Thoracic aorta (tissue), 2 donors: Measurements from ENCODE around the gene GDI1. TPM values are rescaled to one million over a fixed set of nuclear protein-coding genes. Genes with fewer than 3 reads are reported as not detected.

Experiments
- ATAC-seq: fragments of 150-250 bp; one replicate; pipeline ENCODE4 v1.8.0; 2017; ENCODE audit warnings: low read depth; ENCODE audit not compliant: insufficient number of reproducible peaks, low FRiP score
- DNase-seq: peaks from one replicate; pipeline ENCODE4 v3.0.0-alpha.2; 2020; ENCODE audit warnings: low spot score
- H3K27ac ChIP-seq, 2 donors: fragments of 200-600 bp; sonication (generic); 1 replicate in 1 of 2; 2 replicates in 1 of 2; pipeline ENCODE4 v1.5.1; 2016; ENCODE audit warnings: mild to moderate bottlenecking in 2 of 2, moderate library complexity in 2 of 2
- H3K27me3 ChIP-seq: fragments of 200-600 bp; sonication (generic); replicated peaks from 2 replicates; pipeline ENCODE4 v1.6.0; 2016; ENCODE audit warnings: mild to moderate bottlenecking; ENCODE audit not compliant: insufficient read depth
- H3K36me3 ChIP-seq: fragments of 200-600 bp; sonication (generic); one replicate; pipeline ENCODE4 v1.5.1; 2016
- H3K4me1 ChIP-seq, 2 donors: fragments of 200-600 bp; sonication (generic); 1 replicate in 1 of 2; 2 replicates in 1 of 2; pipeline versions ENCODE4 v1.5.1 to v1.6.0; 2016; ENCODE audit warnings: low read depth in 2 of 2, mild to moderate bottlenecking in 1 of 2; ENCODE audit not compliant: control insufficient read depth in 1 of 2
- H3K4me3 ChIP-seq: fragments of 200-600 bp; sonication (generic); 2 replicates; pipeline ENCODE4 v1.5.1; 2016; ENCODE audit warnings: mild to moderate bottlenecking
- H3K9me3 ChIP-seq: fragments of 200-600 bp; sonication (generic); 2 replicates; pipeline ENCODE4 v1.5.1; 2016
- total RNA-seq, 2 donors: library from RNA; depleted of rRNA; stranded (reverse); fragments of >200 nt; gene quantifications; one replicate each; pipeline versions ENCODE4 v1.1.0 to v1.2.3, GENCODE V29; 2016
- TF ChIP-seq, protein P1 (sequence below): fragments of 200-600 bp; sonication (generic); IDR thresholded peaks from one replicate; pipeline ENCODE4 v1.5.1; 2019; ENCODE audit warnings: antibody characterized with exemption

The GDI1 gene
- total RNA-seq, 2 donors from 2014 or later: 99.4 to 151 TPM

DNA sequence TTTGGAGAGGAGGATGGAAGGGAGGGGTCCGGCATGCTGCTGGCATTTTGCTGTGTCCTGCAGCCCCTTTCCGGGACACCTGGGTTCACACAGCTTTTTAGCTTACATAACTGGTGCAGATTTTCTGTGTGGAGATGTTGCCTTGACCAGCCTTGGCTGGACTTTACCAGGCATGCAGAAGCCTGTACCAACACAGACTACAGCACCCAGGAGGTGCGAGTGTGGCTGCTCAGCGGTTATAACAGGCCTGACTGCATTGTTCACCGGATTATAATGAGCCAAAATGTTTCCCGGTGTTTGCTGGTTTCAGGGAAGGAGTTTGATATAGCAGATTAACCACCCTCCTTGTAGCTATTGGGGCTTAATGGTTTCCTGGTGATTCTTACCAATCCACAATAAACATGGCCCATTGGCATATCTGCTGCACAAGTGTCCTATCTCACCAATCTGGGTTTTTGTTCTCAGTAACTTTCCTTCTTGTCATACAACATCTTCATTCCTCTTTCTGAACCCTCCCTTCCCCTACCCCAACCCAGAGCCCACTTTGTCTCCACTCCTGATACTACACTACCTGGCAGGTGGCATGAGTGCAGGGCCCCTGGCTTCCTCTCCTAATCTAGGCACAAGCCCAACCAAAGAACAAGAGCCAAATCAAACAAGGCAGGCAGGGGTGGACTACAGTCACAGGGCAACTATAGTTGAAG, 34.9 kb upstream of the GDI1 start:
- TF ChIP-seq, protein P1, sequence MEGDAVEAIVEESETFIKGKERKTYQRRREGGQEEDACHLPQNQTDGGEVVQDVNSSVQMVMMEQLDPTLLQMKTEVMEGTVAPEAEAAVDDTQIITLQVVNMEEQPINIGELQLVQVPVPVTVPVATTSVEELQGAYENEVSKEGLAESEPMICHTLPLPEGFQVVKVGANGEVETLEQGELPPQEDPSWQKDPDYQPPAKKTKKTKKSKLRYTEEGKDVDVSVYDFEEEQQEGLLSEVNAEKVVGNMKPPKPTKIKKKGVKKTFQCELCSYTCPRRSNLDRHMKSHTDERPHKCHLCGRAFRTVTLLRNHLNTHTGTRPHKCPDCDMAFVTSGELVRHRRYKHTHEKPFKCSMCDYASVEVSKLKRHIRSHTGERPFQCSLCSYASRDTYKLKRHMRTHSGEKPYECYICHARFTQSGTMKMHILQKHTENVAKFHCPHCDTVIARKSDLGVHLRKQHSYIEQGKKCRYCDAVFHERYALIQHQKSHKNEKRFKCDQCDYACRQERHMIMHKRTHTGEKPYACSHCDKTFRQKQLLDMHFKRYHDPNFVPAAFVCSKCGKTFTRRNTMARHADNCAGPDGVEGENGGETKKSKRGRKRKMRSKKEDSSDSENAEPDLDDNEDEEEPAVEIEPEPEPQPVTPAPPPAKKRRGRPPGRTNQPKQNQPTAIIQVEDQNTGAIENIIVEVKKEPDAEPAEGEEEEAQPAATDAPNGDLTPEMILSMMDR: no peak
- no peak for ATAC-seq

DNA sequence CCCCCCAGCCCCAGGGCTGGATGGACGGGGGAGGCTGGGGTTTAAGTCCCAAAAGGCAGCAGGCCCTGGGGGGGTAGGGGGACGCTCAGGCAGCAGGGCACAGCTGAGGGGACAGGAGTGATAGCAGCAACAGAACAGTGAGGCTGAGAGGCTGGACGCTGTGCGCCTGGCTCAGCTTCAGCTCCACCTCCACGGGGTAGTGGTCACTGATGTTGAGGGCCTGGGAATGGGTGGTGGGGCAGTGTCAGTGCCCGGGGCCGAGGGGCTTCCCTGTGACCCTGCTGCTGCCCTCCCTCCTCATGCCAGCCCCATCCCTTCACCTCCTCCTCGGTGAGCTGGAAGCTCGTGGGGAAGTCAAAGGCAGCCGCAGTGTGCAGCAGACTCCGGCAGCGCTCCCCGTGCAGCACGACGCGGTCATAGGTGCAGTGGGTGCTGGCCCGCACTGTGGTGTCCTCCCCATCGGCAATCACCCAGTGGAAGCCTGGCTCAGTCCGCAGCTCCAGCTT, 34.3 kb upstream of the GDI1 start:
- H3K9me3 ChIP-seq: no peaks in the 10 kb centered on the region
- H3K36me3 ChIP-seq: peaks cover 18% of the 10 kb centered on the region
- TF ChIP-seq, protein P1: no peak
- no peak overlapping the region for H3K27ac ChIP-seq
- peaks cover 6 to 20% of the 10 kb centered on the region in 2 donors for H3K4me1 ChIP-seq
- ATAC-seq (no peak), DNase-seq (no peak)
- no peaks in the 10 kb centered on the region for H3K27me3 ChIP-seq
- no peak overlapping the region for H3K4me3 ChIP-seq

More for the DNA sequence above, 34.9 kb upstream of the GDI1 start:
- no peaks in the 10 kb centered on the region for H3K9me3 ChIP-seq
- DNase-seq: no peak
- no peak overlapping the region for H3K27ac ChIP-seq
- H3K4me1 ChIP-seq: peaks cover 6 to 20% of the 10 kb centered on the region in 2 donors
- no peak overlapping the region for H3K4me3 ChIP-seq
- peaks cover 18% of the 10 kb centered on the region for H3K36me3 ChIP-seq
- no peaks in the 10 kb centered on the region for H3K27me3 ChIP-seq

DNA sequence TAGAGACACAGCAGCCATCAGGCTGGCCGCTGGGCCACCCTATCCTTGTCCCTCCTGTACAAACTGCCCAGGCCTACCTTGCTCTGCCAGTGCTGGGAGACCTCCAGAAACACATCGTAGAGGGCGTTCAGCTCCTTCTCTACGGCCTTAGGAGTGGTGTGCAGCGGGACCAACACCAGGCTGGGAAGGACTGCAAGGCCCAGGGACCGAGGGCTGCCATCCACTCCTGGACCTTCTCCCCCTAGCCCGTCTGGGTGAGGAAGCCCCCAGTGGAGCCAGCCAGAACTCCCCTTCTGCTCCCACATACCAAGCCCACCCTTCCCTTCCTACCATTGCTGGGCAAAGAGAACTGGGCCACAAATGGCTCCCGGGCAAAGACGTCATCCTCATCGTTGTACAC, 33.8 kb upstream of the GDI1 start:
- Histone ChIP-seq H3K9me3 (no peaks in the 10 kb centered on the region), H3K4me1 (peaks cover 6 to 23% of the 10 kb centered on the region in 2 donors), H3K4me3 (no peak overlapping the region), H3K27me3 (no peaks in the 10 kb centered on the region), H3K36me3 (peaks cover 18% of the 10 kb centered on the region), H3K27ac (no peak overlapping the region)
- no peak for DNase-seq
- no peak for ATAC-seq
- TF ChIP-seq, protein P1: no peak

DNA sequence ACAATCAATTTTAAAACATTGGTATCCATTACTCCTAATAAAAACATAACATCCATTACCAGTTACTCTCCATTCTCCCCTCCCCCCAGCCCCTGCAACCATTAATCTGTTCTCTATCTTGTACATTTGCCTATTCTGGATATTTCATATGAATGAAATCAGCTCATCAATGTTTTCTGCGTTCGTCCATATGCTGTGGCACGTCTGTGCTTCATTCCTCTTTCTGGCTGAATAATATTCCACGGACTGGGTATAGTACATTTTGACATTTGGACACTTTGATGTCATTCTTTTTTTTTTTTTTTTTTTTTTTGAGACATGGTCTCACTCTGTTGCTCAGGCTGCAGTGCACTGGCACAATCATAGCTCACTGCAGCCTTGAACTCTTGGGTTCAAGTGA, 33.1 kb upstream of the GDI1 start:
- no peaks in the 10 kb centered on the region for H3K27me3 ChIP-seq
- H3K4me3 ChIP-seq: no peak overlapping the region
- DNase-seq (no peak), ATAC-seq (no peak)
- peaks cover 6 to 29% of the 10 kb centered on the region in 2 donors for H3K4me1 ChIP-seq
- H3K9me3 ChIP-seq: no peaks in the 10 kb centered on the region
- TF ChIP-seq, protein P1: no peak
- H3K27ac ChIP-seq: no peak overlapping the region
- H3K36me3 ChIP-seq: peaks cover 18% of the 10 kb centered on the region

DNA sequence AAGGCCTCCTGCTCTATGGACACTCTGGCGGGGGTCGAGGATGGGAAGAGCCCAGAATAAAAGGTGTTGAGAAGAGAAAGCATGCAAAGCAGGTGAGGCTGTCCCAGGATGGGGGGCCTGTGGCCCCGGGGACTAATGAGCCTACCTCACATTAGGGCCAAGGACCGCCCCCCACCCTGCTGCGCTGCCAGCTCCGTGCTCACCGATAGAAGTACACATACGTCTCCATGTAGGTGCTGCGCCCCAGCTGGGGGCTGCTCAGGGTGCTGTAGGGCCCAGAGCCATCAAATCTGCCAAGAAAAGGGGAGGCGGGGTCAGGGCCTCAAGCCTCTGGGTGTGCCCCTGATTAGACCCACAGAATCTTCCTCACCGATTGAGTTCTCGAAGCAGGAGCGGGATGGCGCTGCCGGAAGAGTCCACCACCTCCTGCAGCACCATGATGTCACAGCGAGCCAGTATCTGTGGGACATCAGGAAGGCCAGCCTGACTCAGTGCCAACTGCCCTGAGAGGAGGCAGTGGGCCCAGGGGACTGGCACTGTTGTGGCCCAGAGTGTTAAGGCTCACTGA, 32.2 kb upstream of the GDI1 start:
- no peak for ATAC-seq

More for the DNA sequence above, 32.2 kb upstream of the GDI1 start:
- Histone ChIP-seq H3K9me3 (no peaks in the 10 kb centered on the region), H3K36me3 (peaks cover 12% of the 10 kb centered on the region), H3K4me1 (peaks cover 5 to 25% of the 10 kb centered on the region in 2 donors), H3K27me3 (no peaks in the 10 kb centered on the region), H3K4me3 (no peak overlapping the region), H3K27ac (no peak overlapping the region)
- no peak for DNase-seq
- TF ChIP-seq, protein P1: no peak
